ENCODE results near the gene CRIP2.

CRIP2 gene

GRCh38 chr14:105508069-105508468 is 33.4 kb downstream of the CRIP2 start:
- H3K9ac ChIP-seq: no peak overlapping the region
- no peaks in the 10 kb centered on the region for H3K4me1 ChIP-seq (ENCODE audit: low read depth, poor library complexity, severe bottlenecking)
- H3K36me3 ChIP-seq (ENCODE audit: insufficient read depth): no peaks in the 10 kb centered on the region
- no peak overlapping the region for H3K4me2 ChIP-seq
- H2AFZ ChIP-seq (ENCODE audit: low read depth): no peak overlapping the region
- H4K20me1 ChIP-seq (ENCODE audit: insufficient read depth): no peaks in the 10 kb centered on the region
- H3K4me3 ChIP-seq (IDR thresholded peaks at IDR 0.05; ENCODE audit: insufficient read depth, low read depth, low read length): no peak overlapping the region
- peaks cover 19% of the 10 kb centered on the region; the same call in 1 of the 2 replicates for H3K27me3 ChIP-seq (ENCODE audit: insufficient read depth, low read depth)
- TF ChIP-seq, protein P1, sequence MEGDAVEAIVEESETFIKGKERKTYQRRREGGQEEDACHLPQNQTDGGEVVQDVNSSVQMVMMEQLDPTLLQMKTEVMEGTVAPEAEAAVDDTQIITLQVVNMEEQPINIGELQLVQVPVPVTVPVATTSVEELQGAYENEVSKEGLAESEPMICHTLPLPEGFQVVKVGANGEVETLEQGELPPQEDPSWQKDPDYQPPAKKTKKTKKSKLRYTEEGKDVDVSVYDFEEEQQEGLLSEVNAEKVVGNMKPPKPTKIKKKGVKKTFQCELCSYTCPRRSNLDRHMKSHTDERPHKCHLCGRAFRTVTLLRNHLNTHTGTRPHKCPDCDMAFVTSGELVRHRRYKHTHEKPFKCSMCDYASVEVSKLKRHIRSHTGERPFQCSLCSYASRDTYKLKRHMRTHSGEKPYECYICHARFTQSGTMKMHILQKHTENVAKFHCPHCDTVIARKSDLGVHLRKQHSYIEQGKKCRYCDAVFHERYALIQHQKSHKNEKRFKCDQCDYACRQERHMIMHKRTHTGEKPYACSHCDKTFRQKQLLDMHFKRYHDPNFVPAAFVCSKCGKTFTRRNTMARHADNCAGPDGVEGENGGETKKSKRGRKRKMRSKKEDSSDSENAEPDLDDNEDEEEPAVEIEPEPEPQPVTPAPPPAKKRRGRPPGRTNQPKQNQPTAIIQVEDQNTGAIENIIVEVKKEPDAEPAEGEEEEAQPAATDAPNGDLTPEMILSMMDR (conservative IDR thresholded peaks at IDR 0.05; ENCODE audit: low read depth, low read length): no peak
- no peak overlapping the region for H3K27ac ChIP-seq
- no peaks in the 10 kb centered on the region for H3K79me2 ChIP-seq (ENCODE audit: insufficient read depth, low read depth)

DNA sequence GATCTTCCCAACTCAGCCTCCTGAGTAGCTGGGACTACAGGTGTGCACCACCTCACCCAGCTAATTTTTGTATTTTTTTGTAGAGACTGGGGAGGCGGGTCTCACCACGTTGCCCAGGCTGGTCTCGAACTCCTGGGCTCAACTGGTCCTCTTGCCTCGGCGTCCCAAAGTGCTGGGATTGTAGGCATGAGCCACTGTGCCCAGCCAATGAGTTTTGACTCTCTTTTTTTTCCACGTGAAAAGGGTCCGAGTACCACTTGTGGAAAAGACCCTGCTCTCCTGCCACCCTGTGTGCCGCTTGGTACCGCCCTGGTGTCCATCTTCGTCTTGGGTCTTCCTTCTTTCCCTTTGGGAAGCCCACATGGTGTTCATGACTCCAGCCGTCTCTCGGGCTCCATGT is 34.0 kb downstream of the CRIP2 start:
- H3K4me2 ChIP-seq: no peak overlapping the region
- H3K4me3 ChIP-seq (IDR thresholded peaks at IDR 0.05; ENCODE audit: insufficient read depth, low read depth, low read length): no peak overlapping the region
- H4K20me1 ChIP-seq (ENCODE audit: insufficient read depth): no peaks in the 10 kb centered on the region

GRCh38 chr14:105517096-105517495 is 42.5 kb downstream of the CRIP2 start:
- no peaks in the 10 kb centered on the region for H3K4me1 ChIP-seq (ENCODE audit: low read depth, poor library complexity, severe bottlenecking)
- H3K79me2 ChIP-seq (ENCODE audit: insufficient read depth, low read depth): no peaks in the 10 kb centered on the region
- peaks cover 33% of the 10 kb centered on the region for H3K27me3 ChIP-seq (ENCODE audit: insufficient read depth, low read depth)
- H3K4me3 ChIP-seq (IDR thresholded peaks at IDR 0.05; ENCODE audit: insufficient read depth, low read depth, low read length): no peak overlapping the region
- no peak overlapping the region for H2AFZ ChIP-seq (ENCODE audit: low read depth)
- no peaks in the 10 kb centered on the region for H3K36me3 ChIP-seq (ENCODE audit: insufficient read depth)
- H3K4me2 ChIP-seq: no peak overlapping the region
- H4K20me1 ChIP-seq (ENCODE audit: insufficient read depth): no peaks in the 10 kb centered on the region
- H3K9ac ChIP-seq: no peak overlapping the region
- H3K27ac ChIP-seq: no peak overlapping the region
- TF ChIP-seq, protein P1 (conservative IDR thresholded peaks at IDR 0.05; ENCODE audit: low read depth, low read length): no peak

More for the DNA sequence above, 34.0 kb downstream of the CRIP2 start:
- no peaks in the 10 kb centered on the region for H3K4me1 ChIP-seq (ENCODE audit: low read depth, poor library complexity, severe bottlenecking)
- no peaks in the 10 kb centered on the region for H3K79me2 ChIP-seq (ENCODE audit: insufficient read depth, low read depth)
- no peaks in the 10 kb centered on the region for H3K36me3 ChIP-seq (ENCODE audit: insufficient read depth)
- peaks cover 19% of the 10 kb centered on the region; the same call in 1 of the 2 replicates for H3K27me3 ChIP-seq (ENCODE audit: insufficient read depth, low read depth)
- no peak overlapping the region for H3K27ac ChIP-seq
- H2AFZ ChIP-seq (ENCODE audit: low read depth): no peak overlapping the region
- TF ChIP-seq, protein P1 (conservative IDR thresholded peaks at IDR 0.05; ENCODE audit: low read depth, low read length): no peak
- no peak overlapping the region for H3K9ac ChIP-seq

GRCh38 chr14:105519946-105520698 is 45.5 kb downstream of the CRIP2 start:
- H3K36me3 ChIP-seq (ENCODE audit: insufficient read depth): no peaks in the 10 kb centered on the region
- no peak overlapping the region for H3K4me3 ChIP-seq (IDR thresholded peaks at IDR 0.05; ENCODE audit: insufficient read depth, low read depth, low read length)
- no peaks in the 10 kb centered on the region for H3K4me1 ChIP-seq (ENCODE audit: low read depth, poor library complexity, severe bottlenecking)
- H3K79me2 ChIP-seq (ENCODE audit: insufficient read depth, low read depth): no peaks in the 10 kb centered on the region
- TF ChIP-seq, protein P1 (conservative IDR thresholded peaks at IDR 0.05; ENCODE audit: low read depth, low read length): no peak
- no peak overlapping the region for H3K4me2 ChIP-seq
- H4K20me1 ChIP-seq (ENCODE audit: insufficient read depth): no peaks in the 10 kb centered on the region
- H3K27ac ChIP-seq: no peak overlapping the region
- H3K27me3 ChIP-seq (ENCODE audit: insufficient read depth, low read depth): peaks cover 53% of the 10 kb centered on the region
- H2AFZ ChIP-seq (ENCODE audit: low read depth): no peak overlapping the region
- H3K9ac ChIP-seq: no peak overlapping the region

Measured in KMS-11 (cell line).